Measurements from ENCODE around the gene TBC1D14.

DNA sequence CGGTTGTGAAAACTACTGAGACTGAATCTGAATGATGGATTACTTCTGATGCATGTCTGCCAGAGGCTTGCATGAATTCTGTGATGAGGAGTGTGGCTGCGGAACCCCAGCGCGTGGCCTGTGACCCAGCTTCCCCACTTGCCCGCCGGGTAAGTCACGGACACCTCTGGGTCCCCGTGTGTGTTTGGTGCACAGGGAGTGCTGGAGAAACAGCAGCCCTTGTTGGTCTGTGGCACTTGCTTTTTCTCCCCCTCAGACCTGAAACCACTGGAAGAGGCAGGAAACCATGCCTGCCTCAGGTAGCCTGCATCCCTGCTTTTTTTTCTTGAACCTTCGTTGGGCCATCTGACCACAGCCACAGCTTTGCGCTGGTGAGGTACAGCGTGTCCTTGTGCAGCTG, 81.6 kb downstream of the TBC1D14 start:
- no peak for TF ChIP-seq POLR2AphosphoS5 (IDR thresholded peaks at IDR 0.05; ENCODE audit: low read depth, low read length)
- TF ChIP-seq REST (IDR thresholded peaks at IDR 0.05; ENCODE audit: insufficient read depth in 1 of 2, low read depth in 2 of 2, low read length in 2 of 2) = no peak

Data from PFSK-1 (cell line).